ENCODE data around the gene APOL3.
"Not testable (repeated sequence)": the region's sequence is repeated elsewhere in the genome, so short reads cannot be mapped to it uniquely, and the experiment has no call there.

Gene APOL3

GRCh38 chr22:36160499-36160942, at the start of gene APOL3:
Gene APOL3, minus strand, starts transcription at chr22:36160755. Its CDS starts 11,700 bp downstream, at chr22:36149055.
- no peak for DNase-seq

- no peak for DNase-seq
Measured at GRCh38 chr22:36210224-36210623, 49.7 kb upstream of the APOL3 start.

- DNase-seq = not testable (repeated sequence)
Measured at GRCh38 chr22:36209488-36209908, 48.9 kb upstream of the APOL3 start.

- DNase-seq = no peak
Measured at GRCh38 chr22:36208914-36209313, 48.4 kb upstream of the APOL3 start.

- no peak for DNase-seq
Measured at GRCh38 chr22:36208162-36208765, 47.7 kb upstream of the APOL3 start.

- DNase-seq = no peak
Measured at GRCh38 chr22:36206255-36206654, 45.7 kb upstream of the APOL3 start.

- not testable (repeated sequence) for DNase-seq
Measured at GRCh38 chr22:36205573-36205972, 45.0 kb upstream of the APOL3 start.

- no peak for DNase-seq
Measured at GRCh38 chr22:36204632-36205015, 44.1 kb upstream of the APOL3 start.

GRCh38 chr22:36204001-36204631, 43.6 kb upstream of the APOL3 start:
- no peak for DNase-seq

GRCh38 chr22:36203441-36203840, 42.9 kb upstream of the APOL3 start:
- DNase-seq = not testable (repeated sequence)

GRCh38 chr22:36202906-36203305, 42.4 kb upstream of the APOL3 start:
- DNase-seq = not testable (repeated sequence)

GRCh38 chr22:36201630-36202319, 41.2 kb upstream of the APOL3 start, which contains the start of gene APOL4:
Gene APOL4, minus strand, starts transcription at chr22:36201809. Its CDS starts 75 bp downstream, at chr22:36201734.
- no peak for DNase-seq

- not testable (repeated sequence) for DNase-seq
Measured at GRCh38 chr22:36201025-36201424, 40.5 kb upstream of the APOL3 start.

- no peak for DNase-seq
Measured at GRCh38 chr22:36199001-36199551, 38.5 kb upstream of the APOL3 start.

- no peak for DNase-seq
Measured at GRCh38 chr22:36198536-36198935, 38.0 kb upstream of the APOL3 start.

- no peak for DNase-seq
Measured at GRCh38 chr22:36197514-36198146, 37.1 kb upstream of the APOL3 start.

- no peak for DNase-seq
Measured at GRCh38 chr22:36197065-36197440, 36.5 kb upstream of the APOL3 start.

- DNase-seq = no peak
Measured at GRCh38 chr22:36196254-36197064, 35.9 kb upstream of the APOL3 start.

- DNase-seq = no peak
Measured at GRCh38 chr22:36194971-36195370, 34.4 kb upstream of the APOL3 start.

GRCh38 chr22:36194385-36194784, 33.8 kb upstream of the APOL3 start:
- DNase-seq = no peak

GRCh38 chr22:36193577-36193976, 33.0 kb upstream of the APOL3 start:
- DNase-seq = no peak

GRCh38 chr22:36193171-36193570, 32.6 kb upstream of the APOL3 start:
- DNase-seq = no peak

Data from NCI-H1048 (cell line).